Measurements from ENCODE around the gene NOTCH1. TPM values are rescaled to one million over a fixed set of nuclear protein-coding genes. Genes with fewer than 3 reads are reported as not detected.

The NOTCH1 gene
- total RNA-seq, 4 donors from 2014 or later = 32.0 to 40.8 (median 36.2) TPM

- intact Hi-C loops (cut with DNase I) = no loop called here
- 84% methylated on average over 3 of the region's 3 CpGs for WGBS, 2 donors
- Histone ChIP-seq H3K27me3 (no peaks in the 10 kb centered on the region), H3K9me3 (no peaks in the 10 kb centered on the region), H3K36me3 (peaks cover 23 to 100% (median 62%) of the 10 kb centered on the region in 3 donors), H3K4me1 (no peaks in the 10 kb centered on the region), H3K4me3 (no peak overlapping the region), H3K27ac (no peak overlapping the region)
- no peak for DNase-seq
- TF ChIP-seq CTCF (IDR thresholded peaks at IDR 0.05) = no peak
- TF ChIP-seq POLR2A (IDR thresholded peaks at IDR 0.05) = no peak
These were observed 97.2 kb downstream of the NOTCH1 start for GRCh38 chr9:136448655-136449054.

GRCh38 chr9:136447173-136447778 lies 98.6 kb downstream of the NOTCH1 start:
- TF ChIP-seq POLR2A (IDR thresholded peaks at IDR 0.05) = no peak
- no peak for TF ChIP-seq CTCF (IDR thresholded peaks at IDR 0.05)
- no peaks in the 10 kb centered on the region for H3K9me3 ChIP-seq
- intact Hi-C loops (cut with DNase I) = no loop called here
- no peak for DNase-seq
- peaks cover 22 to 100% (median 69%) of the 10 kb centered on the region in 3 donors for H3K36me3 ChIP-seq
- 89 to 94% methylated on average over 20 to 23 of the region's 27 CpGs for WGBS, 2 donors
- H3K27me3 ChIP-seq = no peaks in the 10 kb centered on the region
- H3K27ac ChIP-seq = no peak overlapping the region
- no peak overlapping the region for H3K4me3 ChIP-seq
- no peaks in the 10 kb centered on the region for H3K4me1 ChIP-seq

GRCh38 chr9:136445799-136446198 lies 100.0 kb downstream of the NOTCH1 start:
- 88% methylated on average over 7 of the region's 7 CpGs for WGBS, 2 donors
- intact Hi-C loops (cut with DNase I) = no loop called here
- DNase-seq = no peak
- Histone ChIP-seq H3K27ac (no peak overlapping the region), H3K4me3 (no peak overlapping the region), H3K4me1 (no peaks in the 10 kb centered on the region), H3K36me3 (peaks cover 27 to 100% (median 66%) of the 10 kb centered on the region in 3 donors), H3K9me3 (no peaks in the 10 kb centered on the region), H3K27me3 (no peaks in the 10 kb centered on the region)
- TF ChIP-seq POLR2A (IDR thresholded peaks at IDR 0.05) (no peak), CTCF (IDR thresholded peaks at IDR 0.05) (no peak)

Small RNA genes lying within 50 kb of the gene (small RNA-seq; reads per million reads assigned to genes)
- gene MIR4673 (0 reads per million in 4 donors), gene MIR4674 (0 reads per million in 4 donors)

Other genes with a start within 250 kb of the NOTCH1 start
- not detected for gene CCDC187, start 242.0 kb downstream of the NOTCH1 start, total RNA-seq
- 1 to 10 TPM in 3 of 4 donors, under 1 TPM in 1; 0.72 to 8.2 (median 1.9) TPM for gene GPSM1, start 218.5 kb downstream of the NOTCH1 start, total RNA-seq
- gene DNLZ, start 182.3 kb downstream of the NOTCH1 start, total RNA-seq = 10 to 100 TPM in 3 of 4 donors, 1 to 10 TPM in 1; 1.8 to 31.1 (median 19.7) TPM
- gene CARD9, start 172.4 kb downstream of the NOTCH1 start, total RNA-seq = 1 to 10 TPM in 2 of 4 donors, under 1 TPM in 2; 0.57 to 1.1 (median 1.0) TPM
- 1 to 10 TPM; 2.6 to 5.1 (median 4.5) TPM for gene SNAPC4, start 145.9 kb downstream of the NOTCH1 start, total RNA-seq
- 10 to 100 TPM; 24.3 to 31.9 (median 28.2) TPM for gene ENTR1, start 135.4 kb downstream of the NOTCH1 start, total RNA-seq
- gene PMPCA, start 135.4 kb downstream of the NOTCH1 start, total RNA-seq = 10 to 100 TPM; 29.4 to 38.7 (median 33.5) TPM
- gene INPP5E, start 106.2 kb downstream of the NOTCH1 start, total RNA-seq = 1 to 10 TPM; 6.2 to 7.8 (median 7.5) TPM
- gene SEC16A, start 63.0 kb downstream of the NOTCH1 start, total RNA-seq = 10 to 100 TPM; 31.2 to 49.1 (median 38.6) TPM
- gene EGFL7, start 116.9 kb upstream of the NOTCH1 start, total RNA-seq = 10 to 100 TPM in 2 of 4 donors, 1 to 10 TPM in 2; 5.2 to 41.2 (median 21.2) TPM
- gene AGPAT2, start 141.4 kb upstream of the NOTCH1 start, total RNA-seq = 10 to 100 TPM; 66.2 to 80.6 (median 75.8) TPM
- gene DIPK1B, start 166.5 kb upstream of the NOTCH1 start, total RNA-seq = 1 to 10 TPM in 3 of 4 donors, under 1 TPM in 1; 0.48 to 6.3 (median 1.1) TPM
- gene LCN10, start 196.9 kb upstream of the NOTCH1 start, total RNA-seq = 1 to 10 TPM in 3 of 4 donors, under 1 TPM in 1; 0.64 to 3.8 (median 2.2) TPM
- gene LCN6, start 202.5 kb upstream of the NOTCH1 start, total RNA-seq = 1 to 10 TPM in 2 of 4 donors, under 1 TPM in 1, not detected in 1; 0.82 to 6.7 (median 2.5) TPM
- gene LCN8, start 212.2 kb upstream of the NOTCH1 start, total RNA-seq = not detected
- gene LCN15, start 218.5 kb upstream of the NOTCH1 start, total RNA-seq = not detected
- gene TMEM141, start 245.3 kb upstream of the NOTCH1 start, total RNA-seq = 100 to 1,000 TPM; 109 to 129 (median 123) TPM